ENCODE measurements around the gene OSBPL10.

OSBPL10 gene

GRCh38 chr3:31926543-31926942 is 54.5 kb downstream of the OSBPL10 start:
- no peak for DNase-seq (ENCODE audit: low read depth in 2 of 2, low spot score in 1 of 2)

GRCh38 chr3:31925271-31925630 is 55.8 kb downstream of the OSBPL10 start:
- DNase-seq (ENCODE audit: low read depth in 2 of 2, low spot score in 1 of 2) = no peak

GRCh38 chr3:31924610-31925270 is 56.3 kb downstream of the OSBPL10 start:
- DNase-seq (ENCODE audit: low read depth in 2 of 2, low spot score in 1 of 2) = no peak

GRCh38 chr3:31922962-31923361 is 58.1 kb downstream of the OSBPL10 start:
- no peak for DNase-seq (ENCODE audit: low read depth in 2 of 2, low spot score in 1 of 2)

- no peak for DNase-seq (ENCODE audit: low read depth in 2 of 2, low spot score in 1 of 2)
These were observed 59.2 kb downstream of the OSBPL10 start for GRCh38 chr3:31921837-31922236.

GRCh38 chr3:31920310-31920709 is 60.8 kb downstream of the OSBPL10 start:
- no peak for DNase-seq (ENCODE audit: low read depth in 2 of 2, low spot score in 1 of 2)

- DNase-seq (ENCODE audit: low read depth in 2 of 2, low spot score in 1 of 2) = no peak
These were observed 61.5 kb downstream of the OSBPL10 start for GRCh38 chr3:31919528-31919927.

GRCh38 chr3:31918179-31919150 is 62.6 kb downstream of the OSBPL10 start:
- no peak for DNase-seq (ENCODE audit: low read depth in 2 of 2, low spot score in 1 of 2)

GRCh38 chr3:31917303-31918005 is 63.6 kb downstream of the OSBPL10 start:
- no peak for DNase-seq (ENCODE audit: low read depth in 2 of 2, low spot score in 1 of 2)

- no peak for DNase-seq (ENCODE audit: low read depth in 2 of 2, low spot score in 1 of 2)
These were observed 69.4 kb downstream of the OSBPL10 start for GRCh38 chr3:31911643-31912042.

- DNase-seq (ENCODE audit: low read depth in 2 of 2, low spot score in 1 of 2) = no peak
These were observed 69.9 kb downstream of the OSBPL10 start for GRCh38 chr3:31911124-31911523.

- DNase-seq (ENCODE audit: low read depth in 2 of 2, low spot score in 1 of 2) = no peak
These were observed 71.6 kb downstream of the OSBPL10 start for GRCh38 chr3:31909455-31909854.

- no peak for DNase-seq (ENCODE audit: low read depth in 2 of 2, low spot score in 1 of 2)
These were observed 72.5 kb downstream of the OSBPL10 start for GRCh38 chr3:31908391-31909097.

- DNase-seq (ENCODE audit: low read depth in 2 of 2, low spot score in 1 of 2) = no peak
These were observed 74.9 kb downstream of the OSBPL10 start for GRCh38 chr3:31906182-31906581.

GRCh38 chr3:31903686-31904431 is 77.2 kb downstream of the OSBPL10 start:
- no peak for DNase-seq (ENCODE audit: low read depth in 2 of 2, low spot score in 1 of 2)

GRCh38 chr3:31900583-31900982 is 80.5 kb downstream of the OSBPL10 start:
- DNase-seq (ENCODE audit: low read depth in 2 of 2, low spot score in 1 of 2) = no peak

- DNase-seq (ENCODE audit: low read depth in 2 of 2, low spot score in 1 of 2) = no peak
These were observed 84.2 kb downstream of the OSBPL10 start for GRCh38 chr3:31896648-31897433.

- no peak for DNase-seq (ENCODE audit: low read depth in 2 of 2, low spot score in 1 of 2)
These were observed 85.0 kb downstream of the OSBPL10 start for GRCh38 chr3:31896026-31896425.

- DNase-seq (ENCODE audit: low read depth in 2 of 2, low spot score in 1 of 2) = no peak
These were observed 85.6 kb downstream of the OSBPL10 start for GRCh38 chr3:31895471-31895870.

All from stimulated activated CD8-positive, alpha-beta memory T cell treated with anti-CD3 and anti-CD28 coated beads, Interleukin-4, amount 100 ng/mL, for 4 hours (primary cell).